ENCODE measurements around the gene CHRND. TPM values are rescaled to one million over a fixed set of nuclear protein-coding genes. Genes with fewer than 3 reads are reported as not detected.

The CHRND gene
- total and polyA plus RNA-seq, 4 experiments from 2014 or later = not detected

DNA sequence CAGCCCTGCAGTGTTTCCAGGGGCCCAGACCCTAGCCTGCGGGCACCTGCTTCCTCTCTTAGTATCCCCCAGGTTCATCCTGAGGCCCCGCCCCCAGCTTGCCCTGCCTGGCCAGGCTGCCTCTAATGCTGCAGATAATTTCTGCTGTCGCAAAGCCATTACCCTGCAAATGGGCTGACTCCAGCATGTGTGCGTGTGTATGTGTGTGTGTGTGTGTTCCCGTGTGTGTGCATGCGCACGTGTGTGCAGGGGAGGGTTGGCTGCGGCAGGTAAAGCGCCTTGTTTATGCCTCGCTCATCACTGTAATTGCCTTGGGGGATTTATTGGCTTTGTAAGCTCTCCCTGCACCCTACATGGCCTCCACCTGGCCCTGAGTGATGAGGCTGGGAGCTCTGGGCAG is 13.4 kb upstream of the CHRND start:
- intact Hi-C loops (cut with micrococcal nuclease) = no loop called here
- H3K27me3 Mint-ChIP-seq = peaks cover 5 to 20% of the 10 kb centered on the region in 2 donors

DNA sequence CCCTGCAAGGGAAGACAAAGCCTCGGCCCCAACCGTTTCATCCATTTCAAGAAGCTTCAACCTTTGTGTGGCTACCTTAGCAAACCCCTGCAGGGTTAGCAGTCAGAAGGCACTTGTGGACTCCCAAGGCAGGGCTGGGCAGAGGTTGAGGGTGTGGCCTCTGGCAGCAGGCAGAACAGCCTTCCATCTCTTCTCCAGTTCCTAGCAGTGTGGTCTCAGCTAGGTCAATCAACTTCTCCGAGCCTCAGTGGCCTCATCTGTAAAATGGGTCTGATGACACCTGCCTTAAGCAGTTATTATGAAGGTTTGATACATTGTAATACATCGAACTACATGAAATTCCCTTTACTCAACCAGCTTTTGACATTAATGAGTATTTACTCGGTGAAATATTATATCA is 12.6 kb upstream of the CHRND start:
- H3K9me3 Mint-ChIP-seq = peaks cover 0 to 2% (median 0%) of the 10 kb centered on the region in 8 donors
- ChIA-PET CTCF (ENCODE audit: partially characterized antibody) (interaction anchor here (1.0 kb wide), 1 partner anchor 9 kb away, joined by 3 read pairs; no protein-coding TSS in a partner anchor), POLR2A (ENCODE audit: partially characterized antibody) (no interaction called here)
- H3K4me3 ChIP-seq (ENCODE audit: low read length in 2 of 2) = no peak overlapping the region
- intact Hi-C loops (cut with micrococcal nuclease) = no loop called here
- H3K27ac ChIP-seq (ENCODE audit: low read depth, low read length) = no peak overlapping the region
- no peak overlapping the region for H3K27ac Mint-ChIP-seq
- no peaks in the 10 kb centered on the region for H3K36me3 Mint-ChIP-seq
- no peaks in the 10 kb centered on the region for H3K9me3 ChIP-seq (ENCODE audit: control insufficient read depth in 1 of 2, low read length in 2 of 2)
- peaks cover 5 to 21% of the 10 kb centered on the region in 2 donors for H3K27me3 Mint-ChIP-seq
- H3K4me1 ChIP-seq (ENCODE audit: insufficient read depth, low read length) = no peaks in the 10 kb centered on the region
- no peaks in the 10 kb centered on the region for H3K36me3 ChIP-seq (ENCODE audit: insufficient read depth, low read length)
- no peaks in the 10 kb centered on the region for H3K27me3 ChIP-seq (ENCODE audit: insufficient read depth, low read length)
- no peak for DNase-seq
- no peak overlapping the region for H3K4me3 Mint-ChIP-seq
- H3K4me1 Mint-ChIP-seq = no peaks in the 10 kb centered on the region

More for the DNA sequence above, 13.4 kb upstream of the CHRND start:
- CTCF ChIA-PET (ENCODE audit: partially characterized antibody) = interaction anchor here (1.0 kb wide), 1 partner anchor 10 kb away, joined by 3 read pairs; no protein-coding TSS in a partner anchor
- Mint-ChIP-seq H3K36me3 (no peaks in the 10 kb centered on the region), H3K4me1 (no peaks in the 10 kb centered on the region), H3K4me3 (no peak overlapping the region), H3K27ac (no peak overlapping the region), H3K9me3 (peaks cover 0 to 2% (median 0%) of the 10 kb centered on the region in 8 donors)
- POLR2A ChIA-PET (ENCODE audit: partially characterized antibody) = no interaction called here
- Histone ChIP-seq H3K27ac (ENCODE audit: low read depth, low read length) (no peak overlapping the region), H3K36me3 (ENCODE audit: insufficient read depth, low read length) (no peaks in the 10 kb centered on the region), H3K9me3 (ENCODE audit: control insufficient read depth in 1 of 2, low read length in 2 of 2) (no peaks in the 10 kb centered on the region), H3K4me1 (ENCODE audit: insufficient read depth, low read length) (no peaks in the 10 kb centered on the region), H3K4me3 (ENCODE audit: low read length in 2 of 2) (no peak overlapping the region), H3K27me3 (ENCODE audit: insufficient read depth, low read length) (no peaks in the 10 kb centered on the region)
- DNase-seq = no peak

DNA sequence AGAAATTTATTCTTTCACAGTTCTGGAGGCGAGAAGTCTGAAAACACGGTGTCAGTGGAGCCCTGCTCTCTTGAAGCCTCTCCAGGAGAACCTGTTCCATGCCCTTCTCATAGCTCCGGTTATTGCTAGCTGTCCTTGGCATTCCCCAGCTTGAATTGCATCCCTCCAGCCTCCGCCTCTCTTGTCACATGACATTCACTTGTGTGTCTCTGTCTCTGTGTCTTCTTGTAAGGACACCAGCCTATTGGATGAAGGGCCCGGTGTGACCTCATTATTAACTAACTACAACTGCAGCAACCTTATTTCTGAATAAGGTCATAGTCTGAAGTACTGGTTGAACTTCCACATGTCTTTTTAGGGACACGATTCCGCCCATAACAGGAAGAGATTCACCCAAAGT is 10.3 kb upstream of the CHRND start:
- Mint-ChIP-seq H3K36me3 (no peaks in the 10 kb centered on the region), H3K27ac (no peak overlapping the region), H3K4me3 (no peak overlapping the region), H3K4me1 (no peaks in the 10 kb centered on the region), H3K27me3 (peaks cover 4 to 21% of the 10 kb centered on the region in 2 donors), H3K9me3 (no peaks in the 10 kb centered on the region)
- H3K9me3 ChIP-seq (ENCODE audit: control insufficient read depth in 1 of 2, low read length in 2 of 2) = no peaks in the 10 kb centered on the region
- no peaks in the 10 kb centered on the region for H3K36me3 ChIP-seq (ENCODE audit: insufficient read depth, low read length)
- intact Hi-C loops (cut with micrococcal nuclease) = no loop called here
- no peaks in the 10 kb centered on the region for H3K27me3 ChIP-seq (ENCODE audit: insufficient read depth, low read length)
- CTCF ChIA-PET (ENCODE audit: partially characterized antibody) = no interaction called here
- no peak overlapping the region for H3K27ac ChIP-seq (ENCODE audit: low read depth, low read length)
- H3K4me3 ChIP-seq (ENCODE audit: low read length in 2 of 2) = no peak overlapping the region
- DNase-seq = no peak
- H3K4me1 ChIP-seq (ENCODE audit: insufficient read depth, low read length) = no peaks in the 10 kb centered on the region
- POLR2A ChIA-PET (ENCODE audit: partially characterized antibody) = no interaction called here

DNA sequence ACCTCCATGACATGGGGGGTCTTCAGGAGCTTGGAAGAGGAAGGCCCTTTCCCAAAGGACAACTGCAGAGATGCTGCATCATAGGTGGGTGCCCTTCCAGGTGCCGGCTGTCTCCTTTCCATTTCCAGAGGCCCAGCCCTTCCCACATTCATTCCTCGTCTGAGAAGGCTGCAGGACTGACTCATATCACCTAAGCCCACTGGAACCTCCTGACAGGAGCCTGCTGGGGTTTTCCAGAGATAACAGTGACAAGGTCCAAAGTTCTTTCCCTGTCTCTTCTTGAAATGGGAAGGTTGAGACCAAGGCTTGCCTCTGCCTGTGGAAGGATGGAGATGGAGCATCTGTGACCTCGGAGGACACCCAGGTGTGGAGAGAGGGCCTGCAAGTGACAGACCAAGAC is 9.4 kb upstream of the CHRND start:
- ChIA-PET POLR2A (ENCODE audit: partially characterized antibody) (no interaction called here), CTCF (ENCODE audit: partially characterized antibody) (interaction anchor here (1.6 kb wide), 1 partner anchor 9 kb away, joined by 4 read pairs; no protein-coding TSS in a partner anchor)
- Mint-ChIP-seq H3K9me3 (no peaks in the 10 kb centered on the region), H3K27ac (no peak overlapping the region), H3K27me3 (peaks cover 7 to 24% of the 10 kb centered on the region in 2 donors), H3K36me3 (no peaks in the 10 kb centered on the region), H3K4me1 (peaks cover 0 to 3% (median under 1%) of the 10 kb centered on the region in 4 donors), H3K4me3 (no peak overlapping the region)
- intact Hi-C loops (cut with micrococcal nuclease) = no loop called here
- Histone ChIP-seq H3K27ac (ENCODE audit: low read depth, low read length) (no peak overlapping the region), H3K4me1 (ENCODE audit: insufficient read depth, low read length) (no peaks in the 10 kb centered on the region), H3K27me3 (ENCODE audit: insufficient read depth, low read length) (no peaks in the 10 kb centered on the region), H3K9me3 (ENCODE audit: control insufficient read depth in 1 of 2, low read length in 2 of 2) (no peaks in the 10 kb centered on the region), H3K4me3 (ENCODE audit: low read length in 2 of 2) (no peak overlapping the region), H3K36me3 (ENCODE audit: insufficient read depth, low read length) (no peaks in the 10 kb centered on the region)
- no peak for DNase-seq

DNA sequence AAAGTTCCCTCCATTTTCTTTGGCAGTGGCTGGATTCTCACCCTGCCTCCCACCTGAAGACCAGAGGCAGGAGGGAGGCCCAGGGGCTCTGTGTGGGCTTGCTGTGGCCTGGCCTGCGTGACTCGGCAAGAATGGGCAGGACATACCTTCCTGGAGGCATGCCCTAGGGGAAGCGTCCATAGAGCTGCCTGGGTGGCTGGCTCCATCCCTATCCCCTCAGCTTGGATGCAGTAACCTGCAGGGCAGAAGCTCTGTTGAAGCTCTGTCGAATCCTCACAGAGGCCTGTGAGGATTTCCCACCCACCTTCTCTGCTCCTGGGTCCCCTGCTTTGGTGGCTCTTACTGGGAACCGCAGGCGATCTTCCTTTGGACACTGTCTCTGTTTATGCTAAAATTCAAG is 7.1 kb upstream of the CHRND start:
- H3K9me3 ChIP-seq (ENCODE audit: control insufficient read depth in 1 of 2, low read length in 2 of 2) = no peaks in the 10 kb centered on the region
- peaks cover 1 to 11% (median 5%) of the 10 kb centered on the region in 4 donors for H3K4me1 Mint-ChIP-seq
- intact Hi-C loops (cut with micrococcal nuclease) = no loop called here
- H3K36me3 Mint-ChIP-seq = no peaks in the 10 kb centered on the region
- no peaks in the 10 kb centered on the region for H3K36me3 ChIP-seq (ENCODE audit: insufficient read depth, low read length)
- no peak for DNase-seq
- no peak overlapping the region for H3K27ac Mint-ChIP-seq
- no peaks in the 10 kb centered on the region for H3K9me3 Mint-ChIP-seq
- no peak overlapping the region for H3K27ac ChIP-seq (ENCODE audit: low read depth, low read length)
- H3K4me1 ChIP-seq (ENCODE audit: insufficient read depth, low read length) = peaks cover 19% of the 10 kb centered on the region
- H3K4me3 ChIP-seq (ENCODE audit: low read length in 2 of 2) = no peak overlapping the region
- no peak overlapping the region for H3K4me3 Mint-ChIP-seq
- peaks cover 10 to 26% of the 10 kb centered on the region in 2 donors for H3K27me3 Mint-ChIP-seq
- ChIA-PET CTCF (ENCODE audit: partially characterized antibody) (no interaction called here), POLR2A (ENCODE audit: partially characterized antibody) (no interaction called here)
- peaks cover 7% of the 10 kb centered on the region for H3K27me3 ChIP-seq (ENCODE audit: insufficient read depth, low read length)

DNA sequence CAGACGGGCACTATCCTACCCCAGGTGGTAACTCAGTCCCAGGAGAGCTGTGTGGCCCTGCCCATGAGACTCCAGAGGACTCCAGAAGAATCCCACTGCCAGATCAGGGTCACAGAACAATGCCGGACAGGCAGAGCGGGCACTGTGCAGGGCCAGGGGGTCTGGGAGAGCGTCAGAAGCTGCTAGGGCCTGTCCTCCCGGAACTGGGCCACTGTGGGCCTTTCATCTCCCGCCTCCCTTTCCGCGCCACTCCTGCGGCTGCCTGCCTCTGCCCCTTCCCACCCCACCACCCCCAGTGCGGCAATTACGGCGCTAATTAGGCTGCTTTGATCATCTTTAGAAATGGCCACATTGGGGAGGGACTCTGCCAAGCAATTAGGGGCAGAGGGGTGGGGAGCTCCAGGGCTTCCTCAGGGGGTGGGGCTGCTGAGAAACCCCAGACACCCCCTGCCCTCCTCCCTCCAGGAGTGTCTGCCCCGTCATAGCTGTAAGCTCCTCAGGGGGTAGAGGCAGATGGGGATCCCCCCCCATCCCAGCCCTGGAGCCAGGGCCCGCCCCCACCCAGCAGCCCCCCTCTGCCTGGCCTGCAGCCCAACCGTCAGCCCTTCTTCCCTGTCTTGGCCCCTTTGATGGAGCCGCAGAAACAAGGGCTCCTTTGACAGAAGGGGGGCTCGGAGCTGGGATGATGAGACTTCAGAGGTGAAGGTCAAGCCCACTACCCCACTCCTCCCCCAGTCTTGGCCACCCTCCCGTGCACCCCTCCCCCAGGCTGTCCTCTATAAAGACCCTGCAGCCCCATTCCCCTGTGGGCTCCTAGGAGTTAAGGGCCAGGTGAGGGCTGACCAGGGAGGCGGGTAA is 6.2 kb upstream of the CHRND start, which contains the start of gene PRSS56:
PRSS56 (plus strand) TSS at position 808 of the 858 bp plus-strand sequence. CDS start 211 bp downstream, outside the sequence.
- ChIA-PET CTCF (ENCODE audit: partially characterized antibody) (no interaction called here), POLR2A (ENCODE audit: partially characterized antibody) (interaction anchor here (1.5 kb wide), 1 partner anchor 31 kb away, joined by 4 read pairs; the partner anchor contains the start of genes EIF4E2 and TIGD1)
- Mint-ChIP-seq H3K36me3 (no peaks in the 10 kb centered on the region), H3K4me1 (peaks cover 1 to 16% (median 9%) of the 10 kb centered on the region in 4 donors), H3K27me3 (peaks cover 13 to 32% of the 10 kb centered on the region in 2 donors), H3K9me3 (no peaks in the 10 kb centered on the region), H3K27ac (no peak within 1 kb of the TSS), H3K4me3 (peak within 1 kb of the TSS in 4 of 8 donors; percentile 6 to 46 (median 30))
- H3K36me3 ChIP-seq (ENCODE audit: insufficient read depth, low read length) = no peaks in the 10 kb centered on the region
- no peaks in the 10 kb centered on the region for H3K9me3 ChIP-seq (ENCODE audit: control insufficient read depth in 1 of 2, low read length in 2 of 2)
- peaks cover 24% of the 10 kb centered on the region for H3K4me1 ChIP-seq (ENCODE audit: insufficient read depth, low read length)
- H3K27me3 ChIP-seq (ENCODE audit: insufficient read depth, low read length) = peaks cover 12% of the 10 kb centered on the region
- intact Hi-C loops (cut with micrococcal nuclease) = no loop called here
- DNase-seq = no peak
- H3K27ac ChIP-seq (ENCODE audit: low read depth, low read length) = no peak within 1 kb of the TSS
- H3K4me3 ChIP-seq (ENCODE audit: low read length in 2 of 2) = no peak within 1 kb of the TSS

DNA sequence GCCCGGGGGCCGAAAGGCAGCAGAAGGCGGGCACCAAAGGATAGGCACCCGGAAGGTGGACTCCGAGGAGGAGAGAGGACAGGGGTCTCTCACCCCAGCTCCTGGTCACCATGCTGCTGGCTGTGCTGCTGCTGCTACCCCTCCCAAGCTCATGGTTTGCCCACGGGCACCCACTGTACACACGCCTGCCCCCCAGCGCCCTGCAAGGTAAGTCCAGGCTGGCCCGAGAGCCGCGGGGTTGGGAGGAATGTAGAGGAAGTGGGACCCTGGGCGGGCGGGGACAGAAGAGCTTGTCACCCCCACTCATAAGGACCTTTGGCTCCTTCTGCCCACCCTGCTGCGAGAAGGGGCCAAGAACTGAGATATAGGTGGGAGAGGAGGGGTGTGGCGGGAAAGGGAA is 5.5 kb upstream of the CHRND start:
- peaks cover 13 to 30% of the 10 kb centered on the region in 2 donors for H3K27me3 Mint-ChIP-seq
- H3K36me3 Mint-ChIP-seq = no peaks in the 10 kb centered on the region
- H3K4me3 Mint-ChIP-seq = peak overlapping the region in 3 of 8 donors; percentile 25 to 46 (median 36)

More for the DNA sequence above, 5.5 kb upstream of the CHRND start:
- H3K4me1 ChIP-seq (ENCODE audit: insufficient read depth, low read length) = peaks cover 24% of the 10 kb centered on the region
- H3K27ac ChIP-seq (ENCODE audit: low read depth, low read length) = no peak overlapping the region
- DNase-seq = no peak
- no peak overlapping the region for H3K4me3 ChIP-seq (ENCODE audit: low read length in 2 of 2)
- no peak overlapping the region for H3K27ac Mint-ChIP-seq
- no peaks in the 10 kb centered on the region for H3K9me3 Mint-ChIP-seq
- CTCF ChIA-PET (ENCODE audit: partially characterized antibody) = interaction anchor here (0.8 kb wide), 1 partner anchor 29 kb away, joined by 3 read pairs; no protein-coding TSS in a partner anchor
- peaks cover 1 to 16% (median 9%) of the 10 kb centered on the region in 4 donors for H3K4me1 Mint-ChIP-seq
- no peaks in the 10 kb centered on the region for H3K9me3 ChIP-seq (ENCODE audit: control insufficient read depth in 1 of 2, low read length in 2 of 2)
- intact Hi-C loops (cut with micrococcal nuclease) = no loop called here
- POLR2A ChIA-PET (ENCODE audit: partially characterized antibody) = interaction anchor here (1.5 kb wide), 1 partner anchor 30 kb away, joined by 4 read pairs; the partner anchor contains the start of genes EIF4E2 and TIGD1
- peaks cover 14% of the 10 kb centered on the region for H3K27me3 ChIP-seq (ENCODE audit: insufficient read depth, low read length)
- H3K36me3 ChIP-seq (ENCODE audit: insufficient read depth, low read length) = no peaks in the 10 kb centered on the region
